ENCODE results near the gene NUP153.

DNA sequence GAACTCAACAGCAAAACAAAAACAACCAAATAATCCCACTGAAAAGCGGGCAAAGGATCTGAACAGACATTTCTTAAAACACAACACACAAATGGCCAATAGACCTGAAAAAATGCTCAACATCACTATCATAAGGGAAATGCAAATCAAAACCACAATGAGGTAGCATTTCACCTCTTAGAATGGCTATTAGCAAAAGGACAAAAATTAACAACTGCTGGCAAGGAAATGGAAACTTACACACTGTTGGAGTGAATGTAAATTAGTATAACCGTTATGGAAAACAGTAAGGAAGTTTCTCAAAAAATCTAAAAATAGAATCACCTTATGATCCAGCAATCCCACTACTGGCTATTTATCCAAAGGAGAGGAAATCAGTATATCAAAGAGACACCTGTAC, 85.7 kb downstream of the NUP153 start:
- TF ChIP-seq SIN3A (conservative IDR thresholded peaks at IDR 0.05 in 1 of 2, IDR thresholded peaks at IDR 0.05 in 1 of 2; ENCODE audit: low read depth in 1 of 2, low read length in 2 of 2) (no peak), CEBPB (IDR thresholded peaks at IDR 0.05; ENCODE audit: low read depth, low read length) (no peak), POLR2AphosphoS5 (IDR thresholded peaks at IDR 0.05; ENCODE audit: low read depth, low read length) (no peak), TAF7 (optimal IDR thresholded peaks at IDR 0.05; ENCODE audit: borderline replicate concordance, low read depth, low read length) (no peak)
- TF ChIP-seq, protein P1, sequence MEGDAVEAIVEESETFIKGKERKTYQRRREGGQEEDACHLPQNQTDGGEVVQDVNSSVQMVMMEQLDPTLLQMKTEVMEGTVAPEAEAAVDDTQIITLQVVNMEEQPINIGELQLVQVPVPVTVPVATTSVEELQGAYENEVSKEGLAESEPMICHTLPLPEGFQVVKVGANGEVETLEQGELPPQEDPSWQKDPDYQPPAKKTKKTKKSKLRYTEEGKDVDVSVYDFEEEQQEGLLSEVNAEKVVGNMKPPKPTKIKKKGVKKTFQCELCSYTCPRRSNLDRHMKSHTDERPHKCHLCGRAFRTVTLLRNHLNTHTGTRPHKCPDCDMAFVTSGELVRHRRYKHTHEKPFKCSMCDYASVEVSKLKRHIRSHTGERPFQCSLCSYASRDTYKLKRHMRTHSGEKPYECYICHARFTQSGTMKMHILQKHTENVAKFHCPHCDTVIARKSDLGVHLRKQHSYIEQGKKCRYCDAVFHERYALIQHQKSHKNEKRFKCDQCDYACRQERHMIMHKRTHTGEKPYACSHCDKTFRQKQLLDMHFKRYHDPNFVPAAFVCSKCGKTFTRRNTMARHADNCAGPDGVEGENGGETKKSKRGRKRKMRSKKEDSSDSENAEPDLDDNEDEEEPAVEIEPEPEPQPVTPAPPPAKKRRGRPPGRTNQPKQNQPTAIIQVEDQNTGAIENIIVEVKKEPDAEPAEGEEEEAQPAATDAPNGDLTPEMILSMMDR (IDR thresholded peaks at IDR 0.05; ENCODE audit: control extremely low read depth in 1 of 3, insufficient read depth in 1 of 3, low read depth in 1 of 3, low read length in 3 of 3), result no peak
- TF ChIP-seq, protein P2, sequence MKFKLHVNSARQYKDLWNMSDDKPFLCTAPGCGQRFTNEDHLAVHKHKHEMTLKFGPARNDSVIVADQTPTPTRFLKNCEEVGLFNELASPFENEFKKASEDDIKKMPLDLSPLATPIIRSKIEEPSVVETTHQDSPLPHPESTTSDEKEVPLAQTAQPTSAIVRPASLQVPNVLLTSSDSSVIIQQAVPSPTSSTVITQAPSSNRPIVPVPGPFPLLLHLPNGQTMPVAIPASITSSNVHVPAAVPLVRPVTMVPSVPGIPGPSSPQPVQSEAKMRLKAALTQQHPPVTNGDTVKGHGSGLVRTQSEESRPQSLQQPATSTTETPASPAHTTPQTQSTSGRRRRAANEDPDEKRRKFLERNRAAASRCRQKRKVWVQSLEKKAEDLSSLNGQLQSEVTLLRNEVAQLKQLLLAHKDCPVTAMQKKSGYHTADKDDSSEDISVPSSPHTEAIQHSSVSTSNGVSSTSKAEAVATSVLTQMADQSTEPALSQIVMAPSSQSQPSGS (IDR thresholded peaks at IDR 0.05; ENCODE audit: low read length), result no peak
